Stimulated activated CD4-positive, alpha-beta T cell treated with anti-CD3 and anti-CD28 coated beads, Interleukin-12 subunit alpha, Interleukin-12 subunit beta, amount 100 ng/mL, for 4 hours (primary cell): ENCODE data around the gene LAMA1.

Source experiments
- DNase-seq: peaks from one replicate; pipeline ENCODE4 v3.0.0-alpha.2; 2020

The LAMA1 gene

GRCh38 chr18:7048081-7048480, 69.5 kb downstream of the LAMA1 start:
- DNase-seq = no peak

GRCh38 chr18:7047336-7047735, 70.3 kb downstream of the LAMA1 start:
- DNase-seq = no peak

- DNase-seq = no peak
Observed at GRCh38 chr18:7038330-7038851, 79.2 kb downstream of the LAMA1 start.

GRCh38 chr18:7037470-7037869, 80.1 kb downstream of the LAMA1 start:
- DNase-seq = no peak

GRCh38 chr18:7035807-7036206, 81.8 kb downstream of the LAMA1 start:
- DNase-seq = no peak

GRCh38 chr18:7034924-7035323, 82.7 kb downstream of the LAMA1 start:
- no peak for DNase-seq

DNA sequence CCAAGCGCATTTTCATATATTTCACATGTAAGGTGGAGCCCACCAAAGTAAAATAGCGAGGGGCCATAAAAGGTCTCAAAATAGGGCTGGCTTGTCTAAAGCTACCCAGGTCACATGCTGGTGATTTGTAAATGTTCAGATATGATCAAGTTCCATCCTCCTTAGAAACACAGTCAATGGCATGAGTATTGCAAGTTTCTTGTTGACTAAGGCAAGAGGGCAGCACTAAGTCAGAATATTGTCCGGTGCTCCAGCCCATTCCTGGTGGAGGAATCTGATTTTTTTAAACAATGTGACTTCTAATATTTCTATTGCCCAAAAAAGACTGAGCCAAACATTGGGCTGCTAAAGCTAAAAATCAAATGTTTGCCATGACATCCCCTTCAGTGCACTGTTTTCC, 85.1 kb downstream of the LAMA1 start:
- DNase-seq = no peak

DNA sequence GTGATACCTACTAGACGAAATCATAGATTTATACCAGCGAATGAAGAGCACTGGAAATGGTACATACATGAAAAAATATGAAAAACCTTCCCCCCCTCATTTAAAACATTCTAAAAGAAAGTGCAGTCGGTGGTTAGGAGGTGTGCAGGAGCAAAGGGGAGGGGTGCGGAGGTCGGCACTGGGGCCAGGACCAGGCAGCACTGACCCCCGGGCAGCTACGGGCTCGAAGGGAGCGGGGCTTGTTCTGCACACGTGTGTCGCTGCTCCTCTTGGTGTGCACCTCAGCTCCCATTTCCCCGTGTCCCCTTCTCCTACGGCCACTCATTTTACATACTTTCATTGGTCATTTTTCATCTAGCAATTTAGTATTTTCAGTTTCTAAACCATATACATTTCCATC, 89.0 kb downstream of the LAMA1 start:
- DNase-seq = no peak

GRCh38 chr18:7025194-7025593, 92.4 kb downstream of the LAMA1 start:
- DNase-seq = no peak

- DNase-seq = no peak
Observed at GRCh38 chr18:7023581-7023980, 94.0 kb downstream of the LAMA1 start.

DNA sequence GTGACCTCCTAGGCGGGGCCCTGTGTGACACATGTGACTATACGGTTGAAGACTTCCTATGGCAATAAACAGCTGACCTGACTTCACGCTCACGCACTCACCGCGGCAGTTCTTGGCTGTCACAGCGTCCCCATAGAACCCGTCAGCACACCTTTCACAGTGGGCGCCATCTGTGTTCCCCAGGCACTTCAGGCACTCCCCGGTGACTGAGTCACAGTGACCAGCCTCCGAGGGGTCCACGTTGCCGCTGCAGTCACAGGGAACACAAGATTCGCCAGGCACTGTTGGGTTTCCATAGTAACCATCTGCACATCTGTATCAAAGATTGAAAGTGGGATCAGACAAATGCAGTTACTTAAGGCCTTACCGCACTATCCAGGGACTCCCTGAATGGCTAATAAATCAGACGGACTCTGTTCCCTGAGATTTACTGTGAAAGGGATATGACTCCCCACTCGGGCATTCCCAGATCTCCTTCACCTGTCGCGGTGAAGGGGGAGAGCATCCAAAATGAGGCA, 94.5 kb downstream of the LAMA1 start:
- no peak for DNase-seq

DNA sequence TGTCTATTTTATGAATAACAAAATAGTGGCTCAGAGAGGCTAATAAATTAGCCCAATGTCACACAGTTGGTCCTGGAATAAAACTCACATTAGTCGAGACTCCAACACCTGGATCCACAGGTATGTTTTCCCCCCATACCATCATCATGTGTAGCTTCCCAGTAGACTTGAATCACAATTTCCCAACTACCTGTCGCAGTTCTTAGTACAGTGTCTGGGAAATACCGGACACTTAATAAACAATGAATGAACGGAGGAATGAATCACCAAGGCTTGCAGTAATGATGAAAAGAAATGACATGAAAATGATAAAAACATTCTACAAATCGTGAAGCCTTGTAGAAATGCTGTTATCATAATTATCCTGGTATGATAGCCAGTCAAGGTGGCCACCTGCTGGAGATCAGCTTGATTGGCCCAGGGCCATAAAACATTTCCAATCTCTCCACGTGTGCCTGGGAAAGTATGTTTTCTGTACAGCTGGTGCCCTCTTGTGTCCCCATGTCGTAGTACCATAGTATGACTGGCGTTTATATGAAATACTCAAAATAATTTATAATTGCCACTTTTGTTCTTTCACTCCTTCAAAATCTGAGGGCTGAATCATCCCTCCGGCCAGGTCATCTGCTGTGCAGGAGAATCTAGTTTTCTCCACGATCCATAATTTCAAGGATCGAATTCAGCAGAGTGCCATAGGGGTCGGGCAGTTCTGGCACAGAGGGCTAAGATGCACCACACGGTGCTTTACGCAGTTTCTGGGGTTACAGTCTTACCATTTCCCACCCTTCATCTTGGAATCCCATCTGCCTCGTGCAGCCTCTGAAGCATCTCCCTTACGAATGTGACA, 95.4 kb downstream of the LAMA1 start:
- no peak for DNase-seq

DNA sequence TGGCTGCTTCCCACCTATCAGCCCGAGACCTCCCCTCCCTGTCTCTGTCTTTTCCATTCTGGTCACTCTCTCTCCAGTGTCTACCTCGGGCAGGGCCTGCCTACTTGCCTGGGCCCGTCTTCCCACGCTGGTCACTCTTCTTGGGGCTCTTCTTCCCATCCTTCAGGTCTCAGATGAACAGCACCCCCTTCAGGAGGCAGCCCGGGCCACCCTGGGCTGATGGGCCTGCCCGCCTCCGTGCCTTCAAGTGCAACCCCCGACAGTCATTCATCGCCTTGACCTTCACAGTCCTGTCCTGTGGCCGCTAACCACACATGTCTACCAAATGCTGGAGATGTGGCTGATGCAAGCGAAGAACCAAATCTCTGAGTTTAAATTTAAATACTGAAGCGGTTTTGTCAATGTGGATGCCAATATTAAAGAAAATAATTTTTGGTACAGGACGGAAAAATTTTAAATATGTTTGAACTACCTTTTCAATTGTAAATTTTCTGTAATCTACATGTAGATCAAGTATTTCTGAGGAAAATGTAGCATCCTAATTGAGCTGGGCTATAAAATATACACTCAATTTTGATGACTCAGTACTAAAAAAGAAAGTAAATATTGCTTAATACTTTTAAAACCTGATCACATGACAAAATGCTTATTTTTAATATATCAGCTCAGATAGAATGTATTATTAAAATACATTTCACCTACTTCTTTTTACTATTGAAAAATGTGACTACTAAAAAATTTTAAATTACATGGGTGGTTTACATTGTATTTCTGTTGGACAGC, 96.4 kb downstream of the LAMA1 start:
- DNase-seq = no peak

GRCh38 chr18:7017013-7017412, 100.6 kb downstream of the LAMA1 start:
- DNase-seq = no peak

DNA sequence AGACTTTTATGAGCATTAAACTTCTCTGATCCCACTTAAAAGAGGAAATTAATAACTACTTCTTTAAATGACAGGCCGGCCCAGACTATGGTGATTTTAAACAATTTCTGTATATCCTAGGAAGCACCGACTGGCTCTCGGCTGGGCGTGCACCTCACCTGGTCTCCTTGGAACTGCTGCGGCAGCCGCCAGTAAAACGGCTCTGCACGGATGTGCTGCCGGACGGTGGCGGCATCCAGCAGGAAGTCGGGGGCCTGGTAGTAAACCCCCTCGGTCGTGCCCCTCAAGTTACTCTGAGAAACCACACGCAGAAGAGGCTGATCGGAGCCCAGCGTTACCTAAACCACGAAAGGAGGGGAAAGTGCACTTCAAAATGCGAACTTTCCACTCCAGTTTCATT, 106.5 kb downstream of the LAMA1 start:
- DNase-seq = no peak

DNA sequence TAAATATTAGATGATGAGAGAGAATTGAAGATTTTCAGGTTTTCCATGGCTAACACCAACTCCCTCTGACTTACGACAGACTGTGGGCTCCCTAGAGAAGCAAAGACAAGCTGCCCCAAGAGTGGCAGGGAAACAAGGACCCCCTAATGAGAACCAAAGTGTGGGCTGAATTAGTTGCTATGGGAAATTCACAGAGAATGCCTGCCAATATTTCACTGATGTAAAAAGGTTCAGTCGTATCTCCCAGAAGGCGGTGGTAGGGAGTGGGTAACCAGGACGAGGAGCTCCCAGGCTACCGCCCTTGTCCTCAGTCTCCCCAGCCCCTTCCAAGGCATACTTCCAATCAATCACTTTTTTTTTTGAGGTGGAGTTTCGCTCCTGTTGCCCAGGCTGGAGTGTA, 113.6 kb downstream of the LAMA1 start:
- no peak for DNase-seq

- DNase-seq = no peak
Observed at GRCh38 chr18:7002107-7002506, 115.5 kb downstream of the LAMA1 start.

- DNase-seq = no peak
Observed at GRCh38 chr18:7000484-7001096, 117.0 kb downstream of the LAMA1 start.

DNA sequence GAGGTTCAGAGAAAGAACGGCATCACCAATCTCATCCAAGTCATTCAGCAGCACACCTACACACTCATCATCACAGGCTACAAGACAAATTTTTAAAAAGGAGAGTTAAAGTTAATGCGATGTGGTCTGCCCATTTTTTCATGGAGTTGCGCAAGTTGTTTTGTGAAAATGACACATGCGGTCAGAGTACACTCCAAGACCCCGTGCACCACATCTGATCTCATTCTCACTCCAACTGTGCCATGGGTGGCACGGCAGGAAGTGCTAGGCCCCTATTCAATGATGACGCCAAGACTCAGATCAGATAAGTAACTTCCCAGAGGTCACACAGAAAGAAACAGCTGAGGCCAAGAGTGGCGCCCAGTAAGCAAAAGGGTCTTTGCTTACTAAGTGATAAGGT, 119.8 kb downstream of the LAMA1 start:
- no peak for DNase-seq

- DNase-seq = no peak
Observed at GRCh38 chr18:6994771-6995430, 122.7 kb downstream of the LAMA1 start.

DNA sequence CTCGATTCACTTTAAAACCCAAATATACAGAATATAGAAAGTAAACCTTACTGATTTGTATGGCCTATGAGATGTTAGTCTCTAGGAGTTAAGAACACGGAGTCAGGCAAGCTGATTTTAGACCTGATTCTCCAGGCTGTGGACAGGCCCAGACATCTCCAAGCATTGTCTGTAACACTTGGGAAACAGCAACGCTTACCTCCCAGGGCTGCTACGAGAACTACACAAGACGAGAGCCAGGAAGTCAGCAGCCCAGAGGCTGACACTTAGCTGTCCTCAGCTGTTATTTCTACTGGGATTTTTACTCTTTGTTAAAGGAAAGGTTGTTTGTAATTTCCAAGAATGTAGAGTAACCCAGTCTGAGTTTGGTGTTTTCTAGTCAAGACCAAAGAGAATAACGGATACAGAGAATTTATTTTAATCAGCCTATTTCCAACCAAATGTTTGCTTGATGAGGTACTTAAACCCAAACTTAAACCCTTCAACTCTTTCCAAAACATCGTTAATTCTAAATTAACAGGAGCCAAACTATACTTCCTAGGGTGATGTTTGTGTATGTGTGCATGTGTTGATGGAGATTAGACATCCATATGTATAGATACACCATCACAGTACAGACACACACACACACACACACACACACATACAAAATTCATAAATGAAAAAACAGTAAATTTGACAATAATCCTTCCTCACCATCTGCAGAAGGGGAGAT, 123.4 kb downstream of the LAMA1 start:
- no peak for DNase-seq

DNA sequence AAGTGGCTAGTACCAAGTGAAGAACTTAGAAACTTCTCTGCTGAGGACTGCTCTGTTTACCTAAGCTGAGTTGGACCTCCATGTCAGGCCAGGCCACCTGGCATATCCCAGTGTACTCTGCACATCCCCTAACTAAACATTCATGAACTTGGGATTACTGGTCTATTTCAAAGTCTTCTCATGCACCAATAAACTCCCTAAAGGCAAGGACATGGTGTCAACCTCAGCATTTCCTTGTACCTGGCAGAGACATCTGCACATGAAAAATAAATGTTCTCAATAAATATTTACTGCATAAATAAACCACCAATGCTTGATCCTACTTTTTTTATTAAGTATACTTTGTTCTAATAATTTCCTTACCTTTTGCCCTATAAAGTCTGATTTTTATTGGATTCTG, 124.8 kb downstream of the LAMA1 start:
- no peak for DNase-seq
